ENCODE data around the gene FMNL3. TPM values are rescaled to one million over a fixed set of nuclear protein-coding genes. Genes with fewer than 3 reads are reported as not detected.

Gene FMNL3
- total and polyA plus RNA-seq, 2 experiments from 2014 or later = 8.7 to 32.6 TPM

- H3K36me3 ChIP-seq (ENCODE audit: insufficient read depth) = peaks cover 29% of the 10 kb centered on the region
- peaks cover 78% of the 10 kb centered on the region for H4K20me1 ChIP-seq (replicated peaks; ENCODE audit: insufficient read depth)
Measured at GRCh38 chr12:49750027-49750995, 43.1 kb upstream of the FMNL3 start.

More at GRCh38 chr12:49750027-49750995, 43.1 kb upstream of the FMNL3 start:
- peak overlapping the region; percentile 37 for H3K27ac ChIP-seq (ENCODE audit: low read depth)
- peaks cover 38% of the 10 kb centered on the region for H3K36me3 Mint-ChIP-seq (ENCODE audit: low read depth)
- H3K27me3 Mint-ChIP-seq (ENCODE audit: insufficient read depth, low read depth, poor library complexity) = peaks cover 5% of the 10 kb centered on the region
- H3K79me2 ChIP-seq (replicated peaks; ENCODE audit: insufficient read depth) = peaks cover 100% of the 10 kb centered on the region
- H3K9me3 Mint-ChIP-seq = no peaks in the 10 kb centered on the region
- H3K4me1 ChIP-seq (ENCODE audit: insufficient read depth) = peaks cover 6% of the 10 kb centered on the region
- peak overlapping the region; percentile 45; the same call in 1 of the 2 replicates for H3K4me2 ChIP-seq
- H3K4me3 Mint-ChIP-seq = peak overlapping the region; percentile 15; the same call in 2 of the 3 replicates
- no peak overlapping the region for H3K4me3 ChIP-seq
- ATAC-seq = peak; percentile 55
- no peaks in the 10 kb centered on the region for H3K27me3 ChIP-seq (ENCODE audit: insufficient read depth)
- no peak for TF ChIP-seq ETS1 (IDR thresholded peaks at IDR 0.05)
- no peak for TF ChIP-seq ZNF114 (CRISPR knock-in tag; IDR thresholded peaks at IDR 0.05)
- no peak for TF ChIP-seq ZNF331 (CRISPR knock-in tag; IDR thresholded peaks at IDR 0.05; ENCODE audit: low read depth)
- no peak for TF ChIP-seq EZH2 (IDR thresholded peaks at IDR 0.05; ENCODE audit: low read depth, unreplicated experiment)
- no peak for TF ChIP-seq JUNB (IDR thresholded peaks at IDR 0.05; ENCODE audit: unreplicated experiment)
- no peak for TF ChIP-seq CREB1 (CRISPR knock-in tag; IDR thresholded peaks at IDR 0.05; ENCODE audit: low read depth)
- no peak for TF ChIP-seq STAT1 (IDR thresholded peaks at IDR 0.05; ENCODE audit: unreplicated experiment)
- no peak for TF ChIP-seq ZNF462 (CRISPR knock-in tag; IDR thresholded peaks at IDR 0.05)
- no peak for TF ChIP-seq EZH2phosphoT487 (IDR thresholded peaks at IDR 0.05; ENCODE audit: unreplicated experiment)
- TF ChIP-seq NANOG (IDR thresholded peaks at IDR 0.05; ENCODE audit: borderline replicate concordance) = no peak
- no peak for TF ChIP-seq POLR2AphosphoS5 (IDR thresholded peaks at IDR 0.05; ENCODE audit: low read depth)
- no peak for TF ChIP-seq REST (IDR thresholded peaks at IDR 0.05; ENCODE audit: unreplicated experiment)
- no peak; a peak in 1 of 4 replicates for TF ChIP-seq CTCF (conservative IDR thresholded peaks at IDR 0.05; ENCODE audit: low read depth in 2 of 2)
- DNase-seq (ENCODE audit: low spot score) = peak; percentile 49
- H3K4me1 Mint-ChIP-seq = peaks cover 32% of the 10 kb centered on the region
- no peaks in the 10 kb centered on the region for H3F3A ChIP-seq (replicated peaks; ENCODE audit: low read depth)
- H3K9me2 ChIP-seq (ENCODE audit: insufficient read depth) = no peaks in the 10 kb centered on the region
- H2AFZ ChIP-seq = no peak overlapping the region
- H3K27ac Mint-ChIP-seq = peak overlapping the region; percentile 91
